ENCODE data around the gene KATNAL2. TPM values are rescaled to one million over a fixed set of nuclear protein-coding genes. Genes with fewer than 3 reads are reported as not detected.

Gene KATNAL2
- total RNA-seq, 1 experiment from 2014 or later, result 9.0 TPM

GRCh38 chr18:47150029-47150823 lies 232.8 kb downstream of the KATNAL2 start, which contains the start of gene HDHD2:
Gene HDHD2, minus strand, starts transcription at chr18:47150500. Its CDS starts 14,061 bp downstream, at chr18:47136439.
- no peaks in the 10 kb centered on the region for H3K27me3 ChIP-seq (ENCODE audit: insufficient read depth, low read depth)
- no peaks in the 10 kb centered on the region for H3K36me3 ChIP-seq (ENCODE audit: low read depth)
- peak; percentile 71 to 72 for DNase-seq
- H3K4me3 ChIP-seq, result peak within 1 kb of the TSS; percentile 97
- H2AFZ ChIP-seq, result peak within 1 kb of the TSS; percentile 100
- no peaks in the 10 kb centered on the region for H4K20me1 ChIP-seq (ENCODE audit: insufficient read depth)
- peak within 1 kb of the TSS; percentile 60 for H3K27ac ChIP-seq
- peaks cover 7% of the 10 kb centered on the region; the same call in 1 of the 2 replicates for H3F3A ChIP-seq (ENCODE audit: insufficient read depth, low read depth)
- H3K9me2 ChIP-seq (ENCODE audit: insufficient read depth), result no peaks in the 10 kb centered on the region
- H3K4me1 ChIP-seq (replicated peaks; ENCODE audit: insufficient read depth), result peaks cover 16% of the 10 kb centered on the region
- POLR2A ChIA-PET (ENCODE audit: unreplicated experiment), result interaction anchor here (0.6 kb wide), 2 partner anchors 24 to 997 kb away, joined by 3 to 15 read pairs; no protein-coding TSS in a partner anchor
- CTCF ChIA-PET, result interaction anchor here (0.6 kb wide), 1 partner anchor 15 kb away, joined by 3 read pairs; no protein-coding TSS in a partner anchor
- peaks cover 44% of the 10 kb centered on the region for H3K79me2 ChIP-seq (ENCODE audit: low read depth)
- H3K9me3 ChIP-seq (ENCODE audit: insufficient read depth, low read depth), result no peaks in the 10 kb centered on the region
- no peak for TF ChIP-seq EZH2 (IDR thresholded peaks at IDR 0.05; ENCODE audit: low read depth)
- no peak for TF ChIP-seq CTCF (conservative IDR thresholded peaks at IDR 0.05)
- intact Hi-C loops (cut with micrococcal nuclease; ENCODE audit: unreplicated experiment), result no loop called here
- H3K4me2 ChIP-seq, result peak within 1 kb of the TSS; percentile 98
- BruUV-seq (replicated peaks), result TSS peak; percentile 51

GRCh38 chr18:47150824-47151366 lies 233.5 kb downstream of the KATNAL2 start:
- H3K9me2 ChIP-seq (ENCODE audit: insufficient read depth), result no peaks in the 10 kb centered on the region
- H3K27ac ChIP-seq, result peak overlapping the region; percentile 60
- peak overlapping the region; percentile 98 for H3K4me2 ChIP-seq
- TF ChIP-seq EZH2 (IDR thresholded peaks at IDR 0.05; ENCODE audit: low read depth) (no peak), CTCF (conservative IDR thresholded peaks at IDR 0.05) (no peak)
- H3K4me3 ChIP-seq, result peak overlapping the region; percentile 97
- peak overlapping the region; percentile 100 for H2AFZ ChIP-seq
- no peaks in the 10 kb centered on the region for H3K27me3 ChIP-seq (ENCODE audit: insufficient read depth, low read depth)
- H4K20me1 ChIP-seq (ENCODE audit: insufficient read depth), result no peaks in the 10 kb centered on the region
- no peaks in the 10 kb centered on the region for H3K9me3 ChIP-seq (ENCODE audit: insufficient read depth, low read depth)
- ChIA-PET CTCF (interaction anchor here (0.6 kb wide), 1 partner anchor 14 kb away, joined by 3 read pairs; no protein-coding TSS in a partner anchor), POLR2A (ENCODE audit: unreplicated experiment) (no interaction called here)
- BruUV-seq (replicated peaks), result TSS peak; percentile 87
- peaks cover 7% of the 10 kb centered on the region for H3F3A ChIP-seq (ENCODE audit: insufficient read depth, low read depth)
- peaks cover 37% of the 10 kb centered on the region for H3K79me2 ChIP-seq (ENCODE audit: low read depth)
- H3K4me1 ChIP-seq (replicated peaks; ENCODE audit: insufficient read depth), result peaks cover 16% of the 10 kb centered on the region
- DNase-seq, result no peak
- intact Hi-C loops (cut with micrococcal nuclease; ENCODE audit: unreplicated experiment), result no loop called here
- H3K36me3 ChIP-seq (ENCODE audit: low read depth), result 0 out of 2 replicates have a peak, but pooled peaks cover 5% of the 10 kb centered on the region

- Histone ChIP-seq H3K27ac (no peak overlapping the region), H3K4me3 (peak overlapping the region; percentile 97), H3K4me2 (peak overlapping the region; percentile 98), H3K27me3 (ENCODE audit: insufficient read depth, low read depth) (no peaks in the 10 kb centered on the region), H3K9me2 (ENCODE audit: insufficient read depth) (no peaks in the 10 kb centered on the region), H3K79me2 (ENCODE audit: low read depth) (peaks cover 33% of the 10 kb centered on the region), H3K36me3 (ENCODE audit: low read depth) (0 out of 2 replicates have a peak, but pooled peaks cover 10% of the 10 kb centered on the region), H2AFZ (peak overlapping the region; percentile 100), H3K4me1 (replicated peaks; ENCODE audit: insufficient read depth) (peaks cover 16% of the 10 kb centered on the region), H4K20me1 (ENCODE audit: insufficient read depth) (no peaks in the 10 kb centered on the region), H3F3A (ENCODE audit: insufficient read depth, low read depth) (peaks cover 7% of the 10 kb centered on the region), H3K9me3 (ENCODE audit: insufficient read depth, low read depth) (no peaks in the 10 kb centered on the region)
- intact Hi-C loops (cut with micrococcal nuclease; ENCODE audit: unreplicated experiment), result no loop called here
- DNase-seq, result no peak
- no TSS peak for BruUV-seq (replicated peaks)
- no peak for TF ChIP-seq CTCF (conservative IDR thresholded peaks at IDR 0.05)
- no peak for TF ChIP-seq EZH2 (IDR thresholded peaks at IDR 0.05; ENCODE audit: low read depth)
- POLR2A ChIA-PET (ENCODE audit: unreplicated experiment), result no interaction called here
- CTCF ChIA-PET, result no interaction called here
These were observed 234.0 kb downstream of the KATNAL2 start for GRCh38 chr18:47151439-47151838.

Other genes starting within 250 kb of the KATNAL2 start
- gene ST8SIA5, start 160.5 kb upstream of the KATNAL2 start, total RNA-seq (2021), result not detected in 2 replicates
- 17.1 and 17.5 TPM in 2 replicates for gene PIAS2, start 95 bp upstream of the KATNAL2 start, total RNA-seq (2021)
- not detected in 2 replicates for gene ELOA2, start 118.0 kb downstream of the KATNAL2 start, total RNA-seq (2021)
- 22.8 and 24.4 TPM in 2 replicates for gene HDHD2, start 232.9 kb downstream of the KATNAL2 start, total RNA-seq (2021)

Measured in PC-9 (cell line).